OCI-LY1 (cell line): ENCODE results near the gene ZSCAN12.

Experiments
- H2AFZ ChIP-seq: fragments of 200-600 bp; sonication (generic), shearing (Covaris generic); 2 replicates; pipeline ENCODE4 v1.6.0; 2014; ENCODE audit warnings: antibody characterized with exemption, mild to moderate bottlenecking, low read length
- H3F3A ChIP-seq: fragments of 200-600 bp; sonication (generic), shearing (Covaris generic); 2 replicates; pipeline ENCODE4 v1.6.0; 2014; ENCODE audit warnings: mild to moderate bottlenecking, antibody characterized with exemption, low read length, moderate library complexity; ENCODE audit not compliant: insufficient read depth
- H3K27ac ChIP-seq: fragments of 200-600 bp; sonication (generic); 2 replicates; pipeline ENCODE4 v1.5.1; 2014; ENCODE audit warnings: low read length, mixed run types, mild to moderate bottlenecking, low read depth; ENCODE audit not compliant: poor library complexity, severe bottlenecking
- H3K27me3 ChIP-seq: fragments of 200-600 bp; sonication (generic); 2 replicates; pipeline ENCODE4 v1.6.0; 2014; ENCODE audit warnings: antibody characterized with exemption, mild to moderate bottlenecking, low read length, moderate library complexity; ENCODE audit not compliant: insufficient read depth
- H3K36me3 ChIP-seq: fragments of 200-600 bp; sonication (generic); 2 replicates; pipeline ENCODE4 v1.6.1; 2014; ENCODE audit warnings: mild to moderate bottlenecking, antibody characterized with exemption, low read length, moderate library complexity, mixed read lengths; ENCODE audit not compliant: insufficient read depth
- H3K4me1 ChIP-seq: fragments of 200-600 bp; sonication (generic); 2 replicates; pipeline ENCODE4 v1.5.1; 2014; ENCODE audit warnings: mild to moderate bottlenecking, low read length, moderate library complexity; ENCODE audit not compliant: insufficient read depth, severe bottlenecking
- H3K4me2 ChIP-seq: fragments of 200-600 bp; sonication (generic), shearing (Covaris generic); 2 replicates; pipeline ENCODE4 v1.6.1; 2014; ENCODE audit warnings: low read length
- H3K4me3 ChIP-seq: fragments of 200-600 bp; sonication (generic); 2 replicates; pipeline ENCODE4 v1.5.1; 2014; ENCODE audit warnings: low read length, low read depth, mild to moderate bottlenecking, mixed read lengths; ENCODE audit not compliant: poor library complexity, severe bottlenecking
- H3K79me2 ChIP-seq: fragments of 200-600 bp; shearing (Covaris generic); 2 replicates; pipeline ENCODE4 v1.6.1; 2016; ENCODE audit warnings: mixed run types, low read length, mixed read lengths; ENCODE audit not compliant: insufficient read depth
- H3K9ac ChIP-seq: fragments of 200-600 bp; sonication (generic), shearing (Covaris generic); 2 replicates; pipeline ENCODE4 v1.6.1; 2014; ENCODE audit warnings: mild to moderate bottlenecking, low read length, mixed read lengths
- H3K9me2 ChIP-seq: fragments of 200-600 bp; sonication (generic), shearing (Covaris generic); 2 replicates; pipeline ENCODE4 v1.6.1; 2014; ENCODE audit warnings: low read depth, mild to moderate bottlenecking, low read length, mixed read lengths
- H3K9me3 ChIP-seq: fragments of 200-600 bp; shearing (Covaris generic); 2 replicates; pipeline ENCODE4 v1.6.1; 2014; ENCODE audit warnings: low read length, mixed read lengths
- H4K20me1 ChIP-seq: fragments of 200-600 bp; sonication (generic), shearing (Covaris generic); 2 replicates; pipeline ENCODE4 v1.6.0; 2016; ENCODE audit warnings: mild to moderate bottlenecking, low read length; ENCODE audit not compliant: insufficient read depth
- CTCF ChIP-seq: fragments of 200-600 bp; sonication (generic), shearing (Covaris generic); IDR thresholded peaks from 2 replicates; pipeline ENCODE4 v1.5.1; 2017; ENCODE audit warnings: mild to moderate bottlenecking, antibody characterized with exemption, low read length, moderate library complexity, mixed read lengths
- EZH2 ChIP-seq: fragments of 200-600 bp; sonication (generic), shearing (Covaris generic); IDR thresholded peaks from 2 replicates; pipeline ENCODE4 v1.8.0; 2017; ENCODE audit warnings: borderline replicate concordance, mixed run types, mild to moderate bottlenecking, antibody characterized with exemption, low read length, moderate library complexity, mixed read lengths

Gene ZSCAN12

GRCh38 chr6:28393912-28394662 is 5.5 kb downstream of the ZSCAN12 start:
- Histone ChIP-seq H3K4me2 (no peak overlapping the region), H3K9me3 (peaks cover 20% of the 10 kb centered on the region), H3K36me3 (peaks cover 89% of the 10 kb centered on the region), H3K4me1 (peaks cover 37% of the 10 kb centered on the region), H3K79me2 (peaks cover 9% of the 10 kb centered on the region), H3K4me3 (no peak overlapping the region), H3K27me3 (no peaks in the 10 kb centered on the region), H3K27ac (no peak overlapping the region), H2AFZ (no peak overlapping the region), H3K9me2 (no peaks in the 10 kb centered on the region), H3K9ac (no peak overlapping the region), H3F3A (no peaks in the 10 kb centered on the region), H4K20me1 (no peaks in the 10 kb centered on the region)
- peak; percentile 30; the same call in 1 of the 2 replicates for TF ChIP-seq CTCF
- TF ChIP-seq EZH2: no peak

GRCh38 chr6:28390688-28391087 is 8.9 kb downstream of the ZSCAN12 start:
- Histone ChIP-seq H3K4me2 (no peak overlapping the region), H2AFZ (no peak overlapping the region), H3K79me2 (peaks cover 3% of the 10 kb centered on the region; the same call in 1 of the 2 replicates), H3K9me2 (no peaks in the 10 kb centered on the region), H3F3A (no peaks in the 10 kb centered on the region), H3K36me3 (peaks cover 95% of the 10 kb centered on the region), H3K4me1 (peaks cover 6% of the 10 kb centered on the region), H3K27me3 (no peaks in the 10 kb centered on the region), H3K27ac (no peak overlapping the region), H4K20me1 (no peaks in the 10 kb centered on the region), H3K4me3 (no peak overlapping the region), H3K9ac (no peak overlapping the region), H3K9me3 (peaks cover 20% of the 10 kb centered on the region)
- TF ChIP-seq CTCF: no peak
- TF ChIP-seq EZH2: no peak

- peaks cover 4% of the 10 kb centered on the region for H3K9me3 ChIP-seq
- H3K79me2 ChIP-seq: no peaks in the 10 kb centered on the region
- H3K27me3 ChIP-seq: no peaks in the 10 kb centered on the region
- peaks cover 72% of the 10 kb centered on the region for H3K36me3 ChIP-seq
- H3K4me3 ChIP-seq: no peak overlapping the region
- H2AFZ ChIP-seq: no peak overlapping the region
- H3F3A ChIP-seq: 0 out of 2 replicates have a peak, but pooled peaks cover 9% of the 10 kb centered on the region
- no peaks in the 10 kb centered on the region for H3K9me2 ChIP-seq
- no peak overlapping the region; the same call in 1 of the 2 replicates for H3K9ac ChIP-seq
- H3K27ac ChIP-seq: peak overlapping the region; percentile 59
- H3K4me2 ChIP-seq: peak overlapping the region; percentile 65
- no peaks in the 10 kb centered on the region for H4K20me1 ChIP-seq
- peaks cover 17% of the 10 kb centered on the region for H3K4me1 ChIP-seq
- TF ChIP-seq CTCF (no peak), EZH2 (no peak)
These were observed 15.4 kb downstream of the ZSCAN12 start for GRCh38 chr6:28384143-28384533.
